AG04450 (cell line): ENCODE results near the gene USP17L5. TPM values are rescaled to one million over a fixed set of nuclear protein-coding genes. Genes with fewer than 3 reads are reported as not detected.
"Not testable (repeated sequence)": the region's sequence is repeated elsewhere in the genome, so short reads cannot be mapped to it uniquely, and the experiment has no call there.

Source experiments
- CTCF ChIA-PET: fragments of 300-600, 350-600 bp; formaldehyde crosslinking; extraction: SDS; loops from one replicate; lab custom pipeline; 2022; ENCODE audit warnings: antibody characterized with exemption, inconsistent platforms; lab: Charles Lee
- POLR2A ChIA-PET: fragments of 350-600 bp; formaldehyde crosslinking; extraction: SDS; loops from one replicate; lab custom pipeline; 2021; ENCODE audit warnings: antibody characterized with exemption, inconsistent platforms; lab: Yijun Ruan, JAX
- DNase-seq: peaks from one replicate; pipeline ENCODE4 v3.0.0-alpha.2; 2011; ENCODE audit warnings: low read depth, low spot score
- H3K27ac ChIP-seq: one replicate; pipeline ENCODE4 v1.5.1; 2012; ENCODE audit warnings: low read depth, low read length, control low read depth
- H3K27me3 ChIP-seq: one replicate; pipeline ENCODE4 v1.6.0; 2012; ENCODE audit warnings: low read length; ENCODE audit not compliant: control insufficient read depth, insufficient read depth
- H3K4me3 ChIP-seq: 2 replicates; pipeline ENCODE4 v1.5.1; 2011; ENCODE audit warnings: mild to moderate bottlenecking, low read depth, low read length, control low read depth
- H3K9me3 ChIP-seq: 2 replicates; pipeline ENCODE4 v1.5.1; 2012; ENCODE audit warnings: low read length; ENCODE audit not compliant: control insufficient read depth, insufficient read depth
- polyA minus RNA-seq: library from RNA; depleted of rRNA, polyadenylated mRNA; stranded (reverse); fragments of >200 nt; gene quantifications from 2 replicates; pipeline ENCODE4 v1.2.3, GENCODE V29; 2011; rRNA and poly(A)+ RNA removed
- polyA plus RNA-seq: library from polyadenylated mRNA; depleted of rRNA; stranded (reverse); fragments of >200 nt; gene quantifications from 2 replicates; pipeline ENCODE4 v1.2.3, GENCODE V29; 2011; rRNA removed

Gene USP17L5
- polyA plus RNA-seq, result not detected in 2 replicates
- polyA minus RNA-seq, result not detected in 2 replicates

- H3K4me3 ChIP-seq, H3K27ac ChIP-seq, DNase-seq, H3K27me3 ChIP-seq, CTCF ChIA-PET, H3K9me3 ChIP-seq, POLR2A ChIA-PET: not testable (repeated sequence)
These were observed at the start of gene USP17L5 for GRCh38 chr4:9339103-9339502. Gene USP17L5 (plus strand): TSS chr4:9339403. CDS start chr4:9339403, 0 bp downstream.

- H3K4me3 ChIP-seq, DNase-seq, H3K27ac ChIP-seq, H3K9me3 ChIP-seq, H3K27me3 ChIP-seq, POLR2A ChIA-PET, CTCF ChIA-PET: not testable (repeated sequence)
These were observed 15.0 kb upstream of the USP17L5 start for GRCh38 chr4:9324191-9324590.

- H3K27ac ChIP-seq, DNase-seq, H3K27me3 ChIP-seq, POLR2A ChIA-PET, H3K4me3 ChIP-seq, CTCF ChIA-PET, H3K9me3 ChIP-seq: not testable (repeated sequence)
These were observed 14.3 kb upstream of the USP17L5 start, which contains the start of gene USP17L24 for GRCh38 chr4:9324865-9325264. Gene USP17L24 (plus strand): TSS chr4:9325165. CDS start chr4:9325165, 0 bp downstream.

- DNase-seq, H3K27ac ChIP-seq, POLR2A ChIA-PET, H3K27me3 ChIP-seq, CTCF ChIA-PET, H3K9me3 ChIP-seq, H3K4me3 ChIP-seq: not testable (repeated sequence)
These were observed 9.6 kb upstream of the USP17L5 start, which contains the start of gene USP17L25 for GRCh38 chr4:9329611-9330010. Gene USP17L25 (plus strand): TSS chr4:9329911. CDS start chr4:9329911, 0 bp downstream.

GRCh38 chr4:9334358-9334757 is 4.8 kb upstream of the USP17L5 start, which contains the start of gene USP17L26:
Gene USP17L26 (plus strand): TSS chr4:9334658. CDS start chr4:9334658, 0 bp downstream.
- H3K27me3 ChIP-seq, DNase-seq, POLR2A ChIA-PET, H3K9me3 ChIP-seq, H3K27ac ChIP-seq, H3K4me3 ChIP-seq, CTCF ChIA-PET: not testable (repeated sequence)

GRCh38 chr4:9343848-9344247 is 4.6 kb downstream of the USP17L5 start, which contains the start of gene USP17L27:
Gene USP17L27 (plus strand): TSS chr4:9344148. CDS start chr4:9344148, 0 bp downstream.
- H3K27ac ChIP-seq, H3K27me3 ChIP-seq, CTCF ChIA-PET, H3K9me3 ChIP-seq, H3K4me3 ChIP-seq, DNase-seq, POLR2A ChIA-PET: not testable (repeated sequence)

- H3K4me3 ChIP-seq, POLR2A ChIA-PET, CTCF ChIA-PET, H3K9me3 ChIP-seq, H3K27ac ChIP-seq, H3K27me3 ChIP-seq, DNase-seq: not testable (repeated sequence)
These were observed 9.4 kb downstream of the USP17L5 start, which contains the start of gene USP17L28 for GRCh38 chr4:9348593-9348992. Gene USP17L28 (plus strand): TSS chr4:9348893. CDS start chr4:9348893, 0 bp downstream.

GRCh38 chr4:9350866-9351265 is 11.7 kb downstream of the USP17L5 start:
- DNase-seq, H3K4me3 ChIP-seq, H3K9me3 ChIP-seq, POLR2A ChIA-PET, H3K27me3 ChIP-seq, H3K27ac ChIP-seq, CTCF ChIA-PET: not testable (repeated sequence)

GRCh38 chr4:9353338-9353737 is 14.1 kb downstream of the USP17L5 start, which contains the start of gene USP17L29:
Gene USP17L29 (plus strand): TSS chr4:9353638. CDS start chr4:9353638, 0 bp downstream.
- H3K27ac ChIP-seq, CTCF ChIA-PET, H3K27me3 ChIP-seq, POLR2A ChIA-PET, H3K4me3 ChIP-seq, DNase-seq, H3K9me3 ChIP-seq: not testable (repeated sequence)

- CTCF ChIA-PET, POLR2A ChIA-PET: not testable (repeated sequence)
These were observed 23.6 kb downstream of the USP17L5 start, which contains the start of gene USP17L30 for GRCh38 chr4:9362829-9363228. Gene USP17L30 (plus strand): TSS chr4:9363129. CDS start chr4:9363129, 0 bp downstream.

GRCh38 chr4:9379881-9380280 is 40.7 kb downstream of the USP17L5 start:
- H3K27ac ChIP-seq, DNase-seq, H3K27me3 ChIP-seq, CTCF ChIA-PET, H3K4me3 ChIP-seq, POLR2A ChIA-PET, H3K9me3 ChIP-seq: not testable (repeated sequence)

More at GRCh38 chr4:9362829-9363228, 23.6 kb downstream of the USP17L5 start, which contains the start of gene USP17L30:
- H3K9me3 ChIP-seq, H3K27me3 ChIP-seq, H3K27ac ChIP-seq, H3K4me3 ChIP-seq, DNase-seq: not testable (repeated sequence)
